GM12878 (cell line): ENCODE results near the gene DNAJB8.

ENCODE experiments used
- KDM1A ChIP-seq: fragments of 200-600 bp; sonication (generic); IDR thresholded peaks from 2 replicates; pipeline ENCODE4 v1.6.1; 2016; ENCODE audit warnings: borderline replicate concordance
- TARDBP ChIP-seq: IDR thresholded peaks from 2 replicates; pipeline ENCODE4 v1.6.1; 2016; ENCODE audit warnings: borderline replicate concordance
- YY1 ChIP-seq: IDR thresholded peaks from 2 replicates; pipeline ENCODE4 v1.6.1; 2011; ENCODE audit warnings: low read depth, mild to moderate bottlenecking, low read length
- TF ChIP-seq, protein P1 (sequence below): IDR thresholded peaks from 2 replicates; pipeline ENCODE4 v1.6.1; 2012; ENCODE audit warnings: low read depth, low read length, improper control_type of control experiment
- TF ChIP-seq, protein P2 (sequence below): IDR thresholded peaks from 2 replicates; pipeline ENCODE4 v1.6.1; 2012; ENCODE audit warnings: mild to moderate bottlenecking, low read depth, low read length
- TF ChIP-seq, protein P3 (sequence below), 3 experiments: IDR thresholded peaks in 2 of 3; conservative IDR thresholded peaks in 1 of 3; 2 replicates each; pipeline ENCODE4 v1.5.1; 2011; ENCODE audit warnings: low read depth in 3 of 3, low read length in 3 of 3, mild to moderate bottlenecking in 3 of 3, control low read depth in 2 of 3, moderate library complexity in 2 of 3, inconsistent platforms in 1 of 3, mixed read lengths in 1 of 3; ENCODE audit not compliant: control insufficient read depth in 2 of 3, insufficient read depth in 1 of 3; ENCODE audit errors: extremely low read depth in 1 of 3

DNA sequence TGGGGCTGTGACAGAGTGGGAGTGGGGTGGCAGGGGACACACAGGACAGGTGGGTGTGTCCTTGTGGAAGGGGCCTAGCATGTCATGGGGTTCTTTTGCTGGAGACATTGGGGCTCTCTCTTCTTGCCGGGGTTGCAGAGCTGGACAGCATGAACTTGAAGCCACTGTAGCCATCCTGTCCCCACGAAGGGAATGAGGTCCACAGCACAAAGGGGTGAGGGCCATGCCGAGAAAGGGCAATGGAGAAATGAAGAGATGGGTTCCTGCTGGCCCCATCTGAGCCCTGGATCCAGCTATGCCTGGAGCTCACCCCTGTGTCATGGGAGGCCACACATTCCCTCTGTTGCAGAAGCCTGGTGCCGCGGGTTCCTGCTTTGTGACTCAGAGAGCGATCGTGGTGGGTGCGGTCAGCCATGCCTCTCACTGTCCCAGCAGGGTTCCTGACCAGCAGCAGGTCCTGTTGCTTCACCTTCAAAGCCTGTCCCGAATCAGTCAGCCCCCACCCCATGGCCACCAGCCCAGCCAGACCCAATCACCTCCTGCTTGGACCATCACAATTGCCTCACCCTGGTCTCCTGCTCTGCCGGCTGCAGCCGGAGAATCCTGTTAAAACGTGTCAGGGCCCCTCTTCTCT, 50.0 kb downstream of the DNAJB8 start:
- TF ChIP-seq, protein P1, sequence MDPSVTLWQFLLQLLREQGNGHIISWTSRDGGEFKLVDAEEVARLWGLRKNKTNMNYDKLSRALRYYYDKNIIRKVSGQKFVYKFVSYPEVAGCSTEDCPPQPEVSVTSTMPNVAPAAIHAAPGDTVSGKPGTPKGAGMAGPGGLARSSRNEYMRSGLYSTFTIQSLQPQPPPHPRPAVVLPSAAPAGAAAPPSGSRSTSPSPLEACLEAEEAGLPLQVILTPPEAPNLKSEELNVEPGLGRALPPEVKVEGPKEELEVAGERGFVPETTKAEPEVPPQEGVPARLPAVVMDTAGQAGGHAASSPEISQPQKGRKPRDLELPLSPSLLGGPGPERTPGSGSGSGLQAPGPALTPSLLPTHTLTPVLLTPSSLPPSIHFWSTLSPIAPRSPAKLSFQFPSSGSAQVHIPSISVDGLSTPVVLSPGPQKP: no peak
- TF ChIP-seq, protein P2, sequence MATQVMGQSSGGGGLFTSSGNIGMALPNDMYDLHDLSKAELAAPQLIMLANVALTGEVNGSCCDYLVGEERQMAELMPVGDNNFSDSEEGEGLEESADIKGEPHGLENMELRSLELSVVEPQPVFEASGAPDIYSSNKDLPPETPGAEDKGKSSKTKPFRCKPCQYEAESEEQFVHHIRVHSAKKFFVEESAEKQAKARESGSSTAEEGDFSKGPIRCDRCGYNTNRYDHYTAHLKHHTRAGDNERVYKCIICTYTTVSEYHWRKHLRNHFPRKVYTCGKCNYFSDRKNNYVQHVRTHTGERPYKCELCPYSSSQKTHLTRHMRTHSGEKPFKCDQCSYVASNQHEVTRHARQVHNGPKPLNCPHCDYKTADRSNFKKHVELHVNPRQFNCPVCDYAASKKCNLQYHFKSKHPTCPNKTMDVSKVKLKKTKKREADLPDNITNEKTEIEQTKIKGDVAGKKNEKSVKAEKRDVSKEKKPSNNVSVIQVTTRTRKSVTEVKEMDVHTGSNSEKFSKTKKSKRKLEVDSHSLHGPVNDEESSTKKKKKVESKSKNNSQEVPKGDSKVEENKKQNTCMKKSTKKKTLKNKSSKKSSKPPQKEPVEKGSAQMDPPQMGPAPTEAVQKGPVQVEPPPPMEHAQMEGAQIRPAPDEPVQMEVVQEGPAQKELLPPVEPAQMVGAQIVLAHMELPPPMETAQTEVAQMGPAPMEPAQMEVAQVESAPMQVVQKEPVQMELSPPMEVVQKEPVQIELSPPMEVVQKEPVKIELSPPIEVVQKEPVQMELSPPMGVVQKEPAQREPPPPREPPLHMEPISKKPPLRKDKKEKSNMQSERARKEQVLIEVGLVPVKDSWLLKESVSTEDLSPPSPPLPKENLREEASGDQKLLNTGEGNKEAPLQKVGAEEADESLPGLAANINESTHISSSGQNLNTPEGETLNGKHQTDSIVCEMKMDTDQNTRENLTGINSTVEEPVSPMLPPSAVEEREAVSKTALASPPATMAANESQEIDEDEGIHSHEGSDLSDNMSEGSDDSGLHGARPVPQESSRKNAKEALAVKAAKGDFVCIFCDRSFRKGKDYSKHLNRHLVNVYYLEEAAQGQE: no peak
- no peak for TF ChIP-seq KDM1A
- no peak for TF ChIP-seq TARDBP
- TF ChIP-seq, protein P3, sequence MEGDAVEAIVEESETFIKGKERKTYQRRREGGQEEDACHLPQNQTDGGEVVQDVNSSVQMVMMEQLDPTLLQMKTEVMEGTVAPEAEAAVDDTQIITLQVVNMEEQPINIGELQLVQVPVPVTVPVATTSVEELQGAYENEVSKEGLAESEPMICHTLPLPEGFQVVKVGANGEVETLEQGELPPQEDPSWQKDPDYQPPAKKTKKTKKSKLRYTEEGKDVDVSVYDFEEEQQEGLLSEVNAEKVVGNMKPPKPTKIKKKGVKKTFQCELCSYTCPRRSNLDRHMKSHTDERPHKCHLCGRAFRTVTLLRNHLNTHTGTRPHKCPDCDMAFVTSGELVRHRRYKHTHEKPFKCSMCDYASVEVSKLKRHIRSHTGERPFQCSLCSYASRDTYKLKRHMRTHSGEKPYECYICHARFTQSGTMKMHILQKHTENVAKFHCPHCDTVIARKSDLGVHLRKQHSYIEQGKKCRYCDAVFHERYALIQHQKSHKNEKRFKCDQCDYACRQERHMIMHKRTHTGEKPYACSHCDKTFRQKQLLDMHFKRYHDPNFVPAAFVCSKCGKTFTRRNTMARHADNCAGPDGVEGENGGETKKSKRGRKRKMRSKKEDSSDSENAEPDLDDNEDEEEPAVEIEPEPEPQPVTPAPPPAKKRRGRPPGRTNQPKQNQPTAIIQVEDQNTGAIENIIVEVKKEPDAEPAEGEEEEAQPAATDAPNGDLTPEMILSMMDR (IDR thresholded peaks at IDR 0.05 in 2 of 3, conservative IDR thresholded peaks at IDR 0.05 in 1 of 3; ENCODE audit: control insufficient read depth in 2 of 3, extremely low read depth in 1 of 3, insufficient read depth in 1 of 3, low read depth in 3 of 3, low read length in 3 of 3): no peak
- no peak for TF ChIP-seq YY1
